ENCODE measurements around the gene PRKAR1B.

DNA sequence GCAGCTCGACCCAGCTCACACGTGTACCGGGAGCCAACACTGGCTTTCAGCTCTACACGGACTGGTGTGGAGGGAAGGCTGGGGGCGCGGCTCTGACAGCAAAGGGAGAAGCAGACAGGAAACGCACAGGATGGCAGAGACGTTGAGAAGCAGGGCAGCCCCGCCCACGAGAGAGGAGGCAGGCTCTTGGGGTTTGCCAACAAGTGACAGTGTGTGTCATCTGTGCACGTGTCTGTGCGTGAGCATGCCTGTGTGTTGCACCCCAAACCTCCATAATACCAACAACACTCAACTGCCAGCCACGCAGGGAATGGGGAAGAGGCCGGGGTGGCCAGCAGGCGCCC lies 143.0 kb downstream of the PRKAR1B start:
- TF ChIP-seq, protein P1, sequence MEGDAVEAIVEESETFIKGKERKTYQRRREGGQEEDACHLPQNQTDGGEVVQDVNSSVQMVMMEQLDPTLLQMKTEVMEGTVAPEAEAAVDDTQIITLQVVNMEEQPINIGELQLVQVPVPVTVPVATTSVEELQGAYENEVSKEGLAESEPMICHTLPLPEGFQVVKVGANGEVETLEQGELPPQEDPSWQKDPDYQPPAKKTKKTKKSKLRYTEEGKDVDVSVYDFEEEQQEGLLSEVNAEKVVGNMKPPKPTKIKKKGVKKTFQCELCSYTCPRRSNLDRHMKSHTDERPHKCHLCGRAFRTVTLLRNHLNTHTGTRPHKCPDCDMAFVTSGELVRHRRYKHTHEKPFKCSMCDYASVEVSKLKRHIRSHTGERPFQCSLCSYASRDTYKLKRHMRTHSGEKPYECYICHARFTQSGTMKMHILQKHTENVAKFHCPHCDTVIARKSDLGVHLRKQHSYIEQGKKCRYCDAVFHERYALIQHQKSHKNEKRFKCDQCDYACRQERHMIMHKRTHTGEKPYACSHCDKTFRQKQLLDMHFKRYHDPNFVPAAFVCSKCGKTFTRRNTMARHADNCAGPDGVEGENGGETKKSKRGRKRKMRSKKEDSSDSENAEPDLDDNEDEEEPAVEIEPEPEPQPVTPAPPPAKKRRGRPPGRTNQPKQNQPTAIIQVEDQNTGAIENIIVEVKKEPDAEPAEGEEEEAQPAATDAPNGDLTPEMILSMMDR (IDR thresholded peaks at IDR 0.05), result no peak
- TF ChIP-seq POLR2AphosphoS5 (IDR thresholded peaks at IDR 0.05; ENCODE audit: low read depth, low read length), result no peak
- TF ChIP-seq, protein P2, sequence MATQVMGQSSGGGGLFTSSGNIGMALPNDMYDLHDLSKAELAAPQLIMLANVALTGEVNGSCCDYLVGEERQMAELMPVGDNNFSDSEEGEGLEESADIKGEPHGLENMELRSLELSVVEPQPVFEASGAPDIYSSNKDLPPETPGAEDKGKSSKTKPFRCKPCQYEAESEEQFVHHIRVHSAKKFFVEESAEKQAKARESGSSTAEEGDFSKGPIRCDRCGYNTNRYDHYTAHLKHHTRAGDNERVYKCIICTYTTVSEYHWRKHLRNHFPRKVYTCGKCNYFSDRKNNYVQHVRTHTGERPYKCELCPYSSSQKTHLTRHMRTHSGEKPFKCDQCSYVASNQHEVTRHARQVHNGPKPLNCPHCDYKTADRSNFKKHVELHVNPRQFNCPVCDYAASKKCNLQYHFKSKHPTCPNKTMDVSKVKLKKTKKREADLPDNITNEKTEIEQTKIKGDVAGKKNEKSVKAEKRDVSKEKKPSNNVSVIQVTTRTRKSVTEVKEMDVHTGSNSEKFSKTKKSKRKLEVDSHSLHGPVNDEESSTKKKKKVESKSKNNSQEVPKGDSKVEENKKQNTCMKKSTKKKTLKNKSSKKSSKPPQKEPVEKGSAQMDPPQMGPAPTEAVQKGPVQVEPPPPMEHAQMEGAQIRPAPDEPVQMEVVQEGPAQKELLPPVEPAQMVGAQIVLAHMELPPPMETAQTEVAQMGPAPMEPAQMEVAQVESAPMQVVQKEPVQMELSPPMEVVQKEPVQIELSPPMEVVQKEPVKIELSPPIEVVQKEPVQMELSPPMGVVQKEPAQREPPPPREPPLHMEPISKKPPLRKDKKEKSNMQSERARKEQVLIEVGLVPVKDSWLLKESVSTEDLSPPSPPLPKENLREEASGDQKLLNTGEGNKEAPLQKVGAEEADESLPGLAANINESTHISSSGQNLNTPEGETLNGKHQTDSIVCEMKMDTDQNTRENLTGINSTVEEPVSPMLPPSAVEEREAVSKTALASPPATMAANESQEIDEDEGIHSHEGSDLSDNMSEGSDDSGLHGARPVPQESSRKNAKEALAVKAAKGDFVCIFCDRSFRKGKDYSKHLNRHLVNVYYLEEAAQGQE (IDR thresholded peaks at IDR 0.05; ENCODE audit: insufficient read depth in 1 of 2, low read depth in 2 of 2, low read length in 1 of 2), result no peak
- no peak for TF ChIP-seq TCF7L2 (IDR thresholded peaks at IDR 0.05; ENCODE audit: low read depth, low read length)
